Activated naive CD4-positive, alpha-beta T cell treated with anti-CD3 and anti-CD28 coated beads, Interleukin-2, amount 50 U/mL, for 16 hours (primary cell): ENCODE measurements around the gene MBTD1.

Experiments used
- DNase-seq: peaks from one replicate; pipeline ENCODE4 v3.0.0-alpha.2; 2020

MBTD1 gene

GRCh38 chr17:51135956-51136355 lies 123.9 kb downstream of the MBTD1 start:
- DNase-seq = no peak

- DNase-seq = no peak
These were observed 126.5 kb downstream of the MBTD1 start for GRCh38 chr17:51133365-51133764.

- no peak for DNase-seq
These were observed 126.9 kb downstream of the MBTD1 start for GRCh38 chr17:51132964-51133319.

GRCh38 chr17:51128076-51128475 lies 131.8 kb downstream of the MBTD1 start:
- DNase-seq = no peak
